DLD1 (cell line): ENCODE data around the gene ALOX15.
"Not testable (repeated sequence)": the region's sequence is repeated elsewhere in the genome, so short reads cannot be mapped to it uniquely, and the experiment has no call there.

Experiments
- in situ Hi-C: cut with HindIII; loops from 2 replicates; pipeline ENCODE4 v1.10.0; 2017; ENCODE audit warnings: low sequenced_read_pairs

ALOX15 gene

DNA sequence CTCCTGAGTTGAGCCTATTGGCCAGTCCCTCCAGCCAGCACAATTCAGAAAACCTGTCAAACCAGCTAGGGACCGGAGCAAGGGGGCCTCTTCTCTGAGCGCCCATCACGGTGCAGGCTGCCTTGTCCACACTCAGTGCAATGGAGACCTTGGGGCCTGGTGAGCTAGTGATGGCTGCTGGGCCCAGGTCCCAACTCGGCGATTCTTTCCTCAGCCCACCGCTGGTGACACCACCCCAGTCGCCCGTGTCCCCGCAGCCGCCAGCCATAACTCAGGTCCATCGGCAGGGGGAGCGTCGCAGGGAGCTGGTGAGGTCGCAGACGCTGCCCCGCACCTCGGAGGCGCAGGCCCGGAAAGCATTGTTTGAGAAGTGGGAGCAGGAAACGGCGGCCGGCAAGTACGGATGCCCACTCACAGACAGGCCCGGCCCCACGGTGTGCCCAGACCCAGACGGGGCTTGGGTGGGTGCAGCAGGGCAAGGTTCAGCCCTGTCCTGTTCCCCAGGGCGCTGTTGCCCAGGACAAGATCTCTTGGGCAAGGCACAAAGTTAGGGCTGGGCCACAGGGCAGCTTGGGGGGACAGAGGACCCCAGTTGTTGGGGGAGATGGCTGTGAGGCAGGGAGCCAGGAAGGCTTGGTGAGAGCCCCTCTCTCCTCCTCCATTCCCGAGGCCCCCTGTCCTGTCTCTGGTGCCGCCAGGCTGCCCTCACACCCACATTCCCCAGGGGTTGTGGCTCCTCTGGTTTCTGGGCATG, 46.4 kb downstream of the ALOX15 start:
- in situ Hi-C loops: no loop called here

DNA sequence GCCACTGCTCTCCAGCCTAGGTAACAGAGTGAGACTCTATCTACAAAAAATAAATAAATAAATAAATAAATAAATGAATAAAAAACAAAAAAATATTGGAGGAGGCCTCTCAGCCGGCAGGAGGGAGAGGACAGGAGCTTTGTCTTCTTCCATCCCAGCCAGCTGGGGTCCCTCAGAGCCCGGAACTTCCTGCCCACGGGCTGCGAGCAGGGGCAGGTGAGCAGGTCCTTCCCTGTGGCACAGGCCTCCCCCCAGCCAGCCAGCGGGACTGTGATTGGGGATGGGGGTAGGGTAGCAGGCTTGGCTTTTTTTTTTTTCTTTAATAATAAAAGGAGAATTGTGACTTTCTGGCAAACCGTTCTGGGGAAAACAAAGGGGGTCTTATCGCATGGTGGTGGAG, 47.1 kb downstream of the ALOX15 start:
- in situ Hi-C loops: no loop called here

DNA sequence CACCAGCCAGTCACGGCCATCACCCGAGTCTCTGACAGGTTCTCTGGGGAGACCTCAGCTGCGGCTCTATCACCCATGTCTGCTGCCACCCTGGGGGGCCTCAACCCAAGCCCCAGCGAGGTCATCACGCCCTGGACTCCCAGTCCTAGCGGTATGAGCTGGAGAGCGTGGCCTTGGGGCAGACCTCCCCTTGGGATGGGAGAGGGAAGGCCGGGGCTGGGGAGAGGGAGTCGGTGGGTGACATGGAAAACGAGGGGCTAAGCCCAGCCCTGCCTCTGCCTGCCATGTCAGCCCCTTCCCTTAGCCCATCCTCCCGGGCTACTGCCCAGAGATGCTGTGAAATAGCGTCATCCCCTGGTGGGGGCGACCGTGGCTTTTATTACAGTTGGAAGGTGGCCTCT, 48.5 kb downstream of the ALOX15 start:
- in situ Hi-C loops: no loop called here

DNA sequence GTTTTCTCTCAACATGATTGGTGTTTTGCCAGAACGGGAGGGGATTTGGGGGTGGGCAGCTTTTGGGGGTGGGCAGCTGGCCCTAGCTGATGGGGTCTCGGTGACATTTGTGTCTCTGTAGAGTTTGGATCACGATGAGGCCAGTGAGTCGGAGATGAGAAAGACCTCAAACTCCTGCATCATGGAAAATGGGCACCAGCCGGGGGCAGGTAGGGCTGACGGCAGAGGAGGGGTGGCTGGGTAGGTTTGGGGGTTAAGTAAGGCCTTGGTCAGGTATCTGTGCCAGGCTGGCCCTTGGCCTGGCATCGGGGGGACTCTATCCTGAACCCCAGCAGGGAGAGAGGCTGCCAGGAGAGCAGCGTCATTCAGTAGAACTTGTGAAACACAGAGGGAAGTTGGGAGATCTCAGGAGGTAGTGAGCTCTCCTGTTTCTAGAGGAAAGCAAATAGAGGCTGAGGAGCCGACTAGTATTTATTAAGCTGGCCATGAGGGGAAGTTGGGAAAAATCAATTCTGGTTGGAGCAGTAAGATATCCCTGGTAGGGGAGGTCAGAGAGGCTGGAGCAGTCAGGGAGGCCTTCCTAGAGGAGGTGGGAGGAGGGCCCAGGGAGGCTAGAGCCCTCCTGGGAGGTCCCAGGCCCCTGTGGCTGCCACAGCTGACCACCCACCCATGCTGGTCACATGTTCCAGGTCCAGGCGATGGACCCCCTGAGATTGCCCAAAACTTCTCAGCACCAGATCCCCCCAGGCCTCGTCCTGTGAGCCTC, 49.1 kb downstream of the ALOX15 start:
- in situ Hi-C loops: no loop called here

DNA sequence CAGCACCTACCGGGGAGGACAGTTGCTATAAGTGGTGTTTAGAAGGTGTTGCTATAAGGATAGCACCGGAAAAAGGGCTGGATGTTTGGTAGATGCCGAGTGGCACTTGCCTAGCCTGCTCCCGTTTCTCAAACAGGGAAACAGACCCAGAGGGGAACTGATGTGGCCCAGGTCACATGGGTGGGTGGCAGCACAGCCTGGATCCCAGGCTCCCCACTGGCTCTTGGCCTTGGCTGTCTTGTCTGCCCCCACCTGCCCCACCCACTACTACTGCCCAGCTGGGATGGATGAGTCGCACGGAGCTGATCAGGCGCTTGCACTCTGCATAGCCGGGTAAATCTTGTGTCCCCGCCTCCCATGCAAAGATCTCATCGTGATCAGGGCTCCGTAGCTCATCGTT, 49.9 kb downstream of the ALOX15 start:
- in situ Hi-C loops: no loop called here

DNA sequence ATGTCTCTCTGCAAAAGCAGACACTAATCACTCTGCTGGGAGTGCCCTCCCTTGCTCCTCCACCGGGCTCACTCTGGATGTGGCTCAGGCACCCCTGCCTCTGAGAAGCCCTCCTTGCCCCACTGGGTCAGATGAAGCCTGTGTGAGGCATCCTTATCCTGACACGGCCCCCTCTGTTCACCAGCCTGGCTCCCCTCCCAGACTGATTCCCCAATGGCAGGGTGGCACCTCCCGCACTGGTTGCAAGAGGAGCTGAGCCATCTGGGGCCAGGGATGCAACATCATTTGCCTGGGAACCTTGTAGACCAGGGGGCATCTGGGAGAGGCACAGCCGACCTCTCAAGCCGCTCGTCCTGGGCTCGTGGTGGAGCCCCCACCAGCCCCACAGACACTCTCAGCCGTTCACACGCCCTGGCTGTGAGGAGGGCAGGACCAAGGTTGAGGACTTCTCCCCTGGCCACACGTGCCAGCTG, 50.5 kb downstream of the ALOX15 start:
- in situ Hi-C loops: no loop called here

DNA sequence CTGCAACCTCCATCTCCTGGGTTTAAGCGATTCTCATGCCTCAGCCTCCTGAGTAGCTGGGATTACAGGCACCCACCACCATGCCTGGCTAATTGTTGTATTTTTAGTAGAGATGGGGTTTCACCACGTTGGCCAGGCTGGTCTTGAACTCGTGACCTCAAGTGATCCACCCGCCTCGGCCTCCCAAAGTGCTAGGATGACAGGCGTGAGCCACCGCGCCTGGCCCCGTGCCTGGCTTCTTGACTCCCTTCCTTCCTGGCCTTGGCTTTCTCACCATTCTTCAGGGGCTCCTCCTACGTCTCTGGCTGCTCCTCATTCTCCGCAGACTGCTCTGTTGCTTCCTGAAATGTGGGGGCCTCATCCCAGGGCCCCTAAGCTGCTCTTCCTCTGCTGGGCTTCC, 51.4 kb downstream of the ALOX15 start:
- in situ Hi-C loops: not testable (repeated sequence)

DNA sequence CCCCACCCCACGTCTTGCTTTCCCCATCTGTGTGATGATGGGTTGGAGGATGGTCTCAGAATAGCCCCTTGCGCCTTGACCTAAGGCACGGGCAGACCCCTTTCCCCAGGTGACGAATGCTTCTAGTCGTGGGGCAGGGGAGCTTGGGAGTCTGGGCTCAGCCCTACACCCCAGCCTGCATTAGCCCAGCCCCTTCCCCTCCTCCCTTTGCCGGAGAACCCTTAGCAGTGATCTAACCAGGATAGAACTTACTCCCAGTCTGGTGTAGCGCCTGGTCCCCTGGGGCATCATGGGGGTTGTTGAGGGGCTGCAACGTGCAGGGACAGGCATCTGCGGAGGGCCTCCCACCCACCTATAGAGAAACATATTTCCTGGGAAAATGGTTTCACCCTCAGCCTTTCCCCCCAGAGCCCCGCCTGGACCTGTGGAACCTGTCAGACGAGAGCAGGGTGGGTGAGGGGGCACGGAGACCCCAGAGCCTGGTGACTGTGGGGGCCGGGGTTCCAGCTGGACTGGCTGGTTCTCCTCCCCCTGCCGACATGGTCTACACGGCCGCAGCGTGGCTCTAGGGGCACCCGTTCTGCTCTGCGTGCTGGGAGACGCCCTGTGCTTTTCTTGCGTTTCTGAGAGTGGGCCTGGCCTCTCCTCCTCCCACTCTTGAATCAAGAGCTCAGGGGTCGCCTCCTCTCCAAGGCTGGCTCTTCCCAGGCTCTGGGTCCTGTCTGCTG, 52.4 kb downstream of the ALOX15 start:
- in situ Hi-C loops: no loop called here

DNA sequence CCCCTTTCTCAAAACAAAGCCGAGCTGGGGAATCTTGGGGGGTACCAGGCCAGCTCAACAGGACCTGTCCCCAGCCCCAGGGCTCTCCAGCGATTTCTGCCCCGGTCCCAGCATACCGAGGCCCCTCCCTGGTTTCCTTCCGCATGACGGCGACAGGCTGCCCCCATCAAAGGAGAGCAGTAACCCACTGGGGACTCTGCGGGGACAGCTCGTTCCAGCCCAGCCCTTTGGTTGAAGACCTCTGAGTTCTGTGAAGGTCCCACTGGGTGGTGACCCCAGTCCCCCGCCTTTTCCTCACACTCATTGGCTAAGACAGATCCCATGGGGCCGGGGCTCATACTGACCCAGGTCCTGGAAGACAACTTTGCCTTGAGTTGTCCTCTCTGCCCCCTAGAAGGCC, 53.1 kb downstream of the ALOX15 start:
- in situ Hi-C loops: no loop called here

DNA sequence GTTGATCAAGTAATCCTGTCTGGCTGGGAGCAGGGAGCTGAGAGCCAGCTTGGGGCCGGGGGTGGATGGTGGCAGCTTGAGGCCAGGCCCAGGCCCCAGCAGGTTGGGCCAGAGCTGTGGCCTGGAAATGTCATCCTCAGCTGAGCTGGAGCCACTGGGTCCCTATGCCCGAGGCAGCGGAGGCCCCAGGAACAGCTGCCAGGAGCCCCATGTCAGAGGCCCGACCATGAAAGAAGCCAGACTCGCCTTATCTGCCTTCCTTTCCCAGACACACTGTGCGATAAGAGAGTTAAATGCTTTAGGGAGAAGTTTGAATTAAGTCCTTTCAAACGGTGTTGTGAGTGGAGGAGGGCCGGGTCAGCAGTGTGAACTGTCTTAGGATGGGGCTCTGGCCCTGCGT, 53.7 kb downstream of the ALOX15 start:
- in situ Hi-C loops: no loop called here

DNA sequence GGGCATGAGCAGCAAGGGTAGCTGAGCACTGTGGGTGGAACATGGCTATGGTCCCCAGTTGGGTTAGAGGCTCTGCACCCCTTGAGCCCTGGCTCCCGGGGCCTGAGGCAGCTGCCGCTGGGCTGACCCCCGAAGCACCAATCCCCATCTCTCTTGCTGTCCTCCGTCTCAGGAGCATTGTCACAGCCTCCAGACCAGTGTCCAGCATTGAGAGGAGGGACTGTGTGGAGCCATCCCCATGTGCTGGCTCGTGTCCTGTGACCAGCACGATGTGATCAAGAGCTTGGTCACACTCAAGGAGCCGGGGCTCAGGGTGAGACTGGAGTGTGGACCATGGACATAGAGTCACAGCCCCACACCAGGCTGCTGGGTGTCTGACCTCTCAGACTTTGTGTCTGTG, 54.3 kb downstream of the ALOX15 start:
- in situ Hi-C loops: no loop called here

DNA sequence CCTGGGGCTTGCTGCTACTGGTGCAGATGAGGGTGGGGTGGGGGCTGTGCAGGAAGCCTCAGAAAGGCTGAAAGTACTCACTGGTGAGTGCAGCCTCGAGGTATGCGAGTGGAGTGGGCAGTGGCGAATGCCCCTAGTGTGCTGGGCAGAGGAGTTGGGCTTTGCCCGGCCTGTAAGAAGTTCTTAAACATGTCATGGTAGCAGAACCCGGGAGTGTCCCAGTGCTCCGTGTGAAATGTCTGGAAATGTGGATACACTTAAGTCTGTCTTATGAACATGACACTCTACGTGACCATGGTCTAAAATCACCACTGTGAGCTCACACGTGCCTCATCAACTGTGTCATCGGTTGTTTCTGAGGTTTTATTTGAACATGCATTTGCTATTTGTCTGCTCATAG, 55.4 kb downstream of the ALOX15 start:
- in situ Hi-C loops: no loop called here

DNA sequence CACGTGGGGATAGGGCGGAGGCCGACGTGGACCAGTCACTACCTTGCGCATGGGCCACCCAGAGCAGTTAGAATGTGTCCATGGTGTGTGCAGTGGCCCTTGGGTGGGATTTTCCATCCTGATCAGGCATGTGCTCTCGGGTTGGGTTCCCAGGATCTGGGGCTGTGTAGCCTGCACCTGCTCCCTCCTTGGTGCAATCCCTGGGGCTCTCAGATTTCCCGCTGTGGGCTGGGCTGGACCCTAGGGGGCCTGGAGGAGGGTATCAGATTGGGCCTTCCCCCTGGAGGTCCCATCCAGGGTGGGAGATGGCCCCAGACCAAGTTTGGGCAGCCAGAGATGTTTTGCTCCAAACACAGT, 55.9 kb downstream of the ALOX15 start:
- in situ Hi-C loops: no loop called here

DNA sequence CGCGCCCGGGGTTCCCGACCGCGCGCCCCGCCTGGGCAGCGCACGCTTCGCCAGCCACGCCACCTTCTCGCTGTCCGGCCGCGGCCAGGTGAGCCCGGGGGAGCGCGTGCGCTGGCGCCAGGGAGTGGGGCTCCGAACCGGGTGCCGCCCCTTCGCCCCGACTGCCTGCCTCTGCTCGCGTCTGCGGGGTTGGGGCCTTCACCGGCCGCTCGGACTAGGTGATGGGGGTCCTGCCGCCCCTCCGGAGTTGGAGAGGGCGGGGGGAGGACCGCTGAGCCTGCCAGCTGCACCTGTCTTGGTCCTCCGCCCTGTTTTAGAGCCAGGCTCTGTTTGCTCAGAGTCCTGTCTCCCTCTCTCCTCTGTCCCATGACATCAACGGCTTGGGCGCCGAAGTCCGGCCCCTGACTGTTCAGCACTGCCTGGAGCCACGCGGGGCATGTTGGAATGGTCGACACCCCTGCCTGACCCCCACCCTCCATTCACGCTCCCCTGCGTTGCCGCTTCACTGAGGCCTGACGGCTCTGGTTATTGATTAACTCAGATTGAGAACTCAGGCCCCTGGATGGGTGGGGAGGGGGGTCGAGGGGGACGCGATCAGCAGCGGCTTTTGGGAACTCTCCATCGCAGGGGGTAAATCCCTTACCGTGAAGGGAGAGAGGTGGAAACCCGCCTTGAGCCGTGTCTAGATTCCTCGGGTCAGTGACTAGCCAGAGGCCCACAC, 56.4 kb downstream of the ALOX15 start:
- in situ Hi-C loops: no loop called here

DNA sequence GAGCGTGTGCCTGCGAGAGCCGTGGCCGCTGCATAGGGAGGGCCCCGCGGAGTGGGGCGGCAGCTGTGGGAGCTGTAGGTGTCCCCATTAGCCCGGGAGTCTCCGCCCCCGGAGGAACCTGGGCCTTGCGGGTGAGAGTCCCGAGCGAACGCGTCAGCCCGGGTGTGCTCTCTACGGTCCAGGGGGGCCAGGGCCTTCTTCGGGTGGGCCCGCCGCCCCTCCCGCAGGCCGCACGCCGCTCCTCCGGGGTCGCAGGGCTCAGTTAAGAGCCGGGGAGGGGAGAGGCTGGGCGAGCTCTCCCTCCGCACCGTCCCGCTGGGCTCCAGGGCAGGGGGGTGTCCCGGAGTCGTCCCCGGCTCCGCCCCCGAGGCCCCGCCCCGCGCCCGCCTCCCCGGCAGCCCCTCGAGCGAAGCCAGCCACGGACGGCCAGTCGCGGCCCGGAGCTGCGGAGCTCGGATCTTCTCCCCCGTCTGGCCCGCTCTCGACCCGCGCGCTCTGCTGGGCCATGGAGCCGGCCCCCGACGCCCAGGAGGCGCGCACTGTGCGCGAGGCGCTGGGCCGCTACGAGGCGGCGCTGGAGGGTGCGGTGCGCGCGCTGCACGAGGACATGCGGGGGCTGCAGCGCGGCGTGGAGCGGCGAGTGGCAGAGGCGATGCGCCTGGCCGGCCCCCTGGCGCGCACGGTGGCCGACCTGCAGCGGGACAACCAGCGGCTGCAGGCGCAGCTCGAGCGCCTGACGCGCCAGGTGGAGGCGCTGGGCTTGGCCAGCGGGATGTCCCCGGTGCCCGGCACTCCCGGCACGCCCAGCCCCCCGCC, 57.2 kb downstream of the ALOX15 start, which contains the start of gene SMTNL2:
SMTNL2 (plus strand) TSS at position 429 of the 816 bp plus-strand sequence; CDS start at position 506, 77 bp downstream.
- in situ Hi-C loops: no loop called here

DNA sequence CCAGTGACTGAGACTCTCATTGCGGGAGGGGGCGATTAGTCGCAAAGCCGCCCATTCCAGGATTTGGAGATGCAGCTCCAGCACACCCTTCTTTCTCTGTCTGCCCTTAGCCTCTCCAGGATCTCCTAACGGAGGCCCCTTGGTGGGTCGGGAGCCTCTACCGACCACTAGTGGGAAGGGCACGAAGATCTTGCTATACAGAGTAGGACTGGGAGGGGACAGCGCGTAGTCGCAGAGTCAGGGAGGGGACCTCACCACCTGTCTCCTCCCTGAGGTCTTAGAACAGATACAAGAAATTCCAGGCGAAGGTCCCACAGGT, 57.7 kb downstream of the ALOX15 start:
- in situ Hi-C loops: no loop called here

DNA sequence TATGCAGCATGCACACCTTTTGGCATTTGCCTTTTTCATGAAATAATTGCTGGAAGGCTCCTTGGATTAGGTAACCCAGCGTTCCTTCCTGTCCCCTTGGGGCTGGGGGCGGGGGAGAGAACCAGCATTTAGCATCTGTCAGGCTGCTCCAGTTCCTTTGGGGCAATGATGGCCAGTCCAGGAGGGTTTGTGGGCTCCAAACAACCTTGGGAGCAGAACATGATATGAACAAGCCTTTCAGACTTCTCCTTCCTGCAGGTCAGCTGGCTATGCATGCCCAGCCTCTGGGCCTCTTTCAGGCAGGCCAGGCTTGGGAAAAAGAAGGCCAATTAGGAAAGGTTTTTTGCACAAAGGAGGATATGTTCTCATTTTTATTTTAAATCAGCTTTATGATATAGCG, 58.3 kb downstream of the ALOX15 start:
- in situ Hi-C loops: no loop called here

DNA sequence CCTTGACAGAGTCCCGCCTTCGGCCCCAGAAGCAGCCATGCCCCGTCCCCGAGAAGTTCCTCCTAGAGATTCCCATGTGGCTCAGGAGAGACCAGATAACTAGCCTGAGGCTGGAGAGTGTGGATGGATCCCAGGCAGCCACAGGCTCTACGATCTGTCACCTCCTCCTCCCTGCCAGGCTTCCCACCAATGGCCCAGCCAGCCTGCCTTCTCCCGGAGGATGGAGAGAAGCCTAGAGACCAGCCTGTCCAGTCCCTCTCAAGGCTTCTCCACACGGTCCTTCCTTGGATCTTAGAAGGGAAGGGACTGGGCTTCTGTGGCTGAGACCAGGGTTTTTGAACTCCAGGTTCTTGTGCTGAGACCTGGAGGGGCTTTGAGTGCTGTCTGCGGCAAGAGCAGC, 58.8 kb downstream of the ALOX15 start:
- in situ Hi-C loops: no loop called here

DNA sequence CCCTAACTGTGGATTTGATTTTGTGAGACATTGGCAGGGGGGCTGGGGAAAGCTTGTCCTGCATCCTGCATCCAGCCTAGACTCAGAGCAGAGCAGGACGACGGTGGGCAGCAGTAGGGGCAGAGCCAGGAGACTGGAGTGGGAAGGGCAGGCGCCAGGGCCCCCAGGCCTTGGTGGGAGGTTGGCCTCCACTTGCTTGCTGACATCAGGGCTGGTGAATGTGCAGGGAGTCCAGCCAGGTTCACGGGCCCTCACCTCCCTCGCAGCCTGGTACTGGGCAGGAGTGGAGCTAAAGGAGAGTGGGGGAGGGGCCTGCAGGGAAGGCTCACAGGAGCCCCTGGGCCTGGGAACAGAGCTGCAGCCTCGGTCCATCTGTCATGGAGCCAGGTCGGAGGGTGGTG, 59.4 kb downstream of the ALOX15 start:
- in situ Hi-C loops: no loop called here
